NOMO-1 treated with DMSO at 0.1 percent for 48 hours (cell line): ENCODE results near the gene CYP4A11.
"Not testable (repeated sequence)": the region's sequence is repeated elsewhere in the genome, so short reads cannot be mapped to it uniquely, and the experiment has no call there.

Source experiments
- DNase-seq: peaks from one replicate; lab custom pipeline; 2025; ENCODE audit not compliant: unreplicated experiment; lab: John Stamatoyannopoulos, UW

Gene CYP4A11

GRCh38 chr1:46941135-46941694 lies at the start of gene CYP4A11:
CYP4A11 (minus strand) TSS chr1:46941476; CDS start chr1:46941433, 43 bp downstream.
- DNase-seq = no peak

GRCh38 chr1:46990541-46990940 lies 49.3 kb upstream of the CYP4A11 start:
- DNase-seq = not testable (repeated sequence)

GRCh38 chr1:46983830-46984586 lies 42.7 kb upstream of the CYP4A11 start:
- DNase-seq = no peak

- DNase-seq = no peak
Measured at GRCh38 chr1:46983166-46983829, 42.0 kb upstream of the CYP4A11 start.

GRCh38 chr1:46969014-46969619 lies 27.8 kb upstream of the CYP4A11 start:
- DNase-seq = no peak

- DNase-seq = not testable (repeated sequence)
Measured at GRCh38 chr1:46962272-46962671, 21.0 kb upstream of the CYP4A11 start.

GRCh38 chr1:46961066-46961758 lies 19.9 kb upstream of the CYP4A11 start:
- no peak for DNase-seq

- no peak for DNase-seq
Measured at GRCh38 chr1:46960250-46960649, 19.0 kb upstream of the CYP4A11 start.

GRCh38 chr1:46955116-46955515 lies 13.8 kb upstream of the CYP4A11 start:
- not testable (repeated sequence) for DNase-seq

- DNase-seq = not testable (repeated sequence)
Measured at GRCh38 chr1:46953847-46954246, 12.6 kb upstream of the CYP4A11 start.

- not testable (repeated sequence) for DNase-seq
Measured at GRCh38 chr1:46949417-46949666, 8.1 kb upstream of the CYP4A11 start.

GRCh38 chr1:46948629-46949416 lies 7.5 kb upstream of the CYP4A11 start:
- DNase-seq = no peak

- not testable (repeated sequence) for DNase-seq
Measured at GRCh38 chr1:46947706-46948105, 6.4 kb upstream of the CYP4A11 start.

GRCh38 chr1:46942086-46942485 lies 810 bp upstream of the CYP4A11 start:
- no peak for DNase-seq

GRCh38 chr1:46940307-46940706 lies 969 bp downstream of the CYP4A11 start:
- DNase-seq = no peak

GRCh38 chr1:46937270-46937669 lies 4.0 kb downstream of the CYP4A11 start:
- no peak for DNase-seq

- DNase-seq = no peak
Measured at GRCh38 chr1:46936788-46937187, 4.5 kb downstream of the CYP4A11 start.

GRCh38 chr1:46934852-46935251 lies 6.4 kb downstream of the CYP4A11 start:
- DNase-seq = not testable (repeated sequence)

GRCh38 chr1:46932020-46932419 lies 9.3 kb downstream of the CYP4A11 start:
- not testable (repeated sequence) for DNase-seq

GRCh38 chr1:46931151-46931550 lies 10.1 kb downstream of the CYP4A11 start:
- DNase-seq = no peak
